NCI-H1694 treated with DMSO at 0.1 percent for 48 hours (cell line): Measurements from ENCODE around the gene COPZ2.

Source experiments
- DNase-seq: peaks from one replicate; lab custom pipeline; 2025; lab: John Stamatoyannopoulos, UW

The COPZ2 gene

GRCh38 chr17:47983492-47984223 lies 53.9 kb downstream of the COPZ2 start:
- DNase-seq: no peak

GRCh38 chr17:47982645-47983390 lies 54.8 kb downstream of the COPZ2 start:
- DNase-seq: no peak

- no peak for DNase-seq
Observed at GRCh38 chr17:47982091-47982617, 55.4 kb downstream of the COPZ2 start.

GRCh38 chr17:47981462-47981861 lies 56.1 kb downstream of the COPZ2 start:
- no peak for DNase-seq

- no peak for DNase-seq
Observed at GRCh38 chr17:47980541-47980940, 57.1 kb downstream of the COPZ2 start.

- peak; percentile 79 for DNase-seq
Observed at GRCh38 chr17:47978324-47978723, 59.3 kb downstream of the COPZ2 start.
